Measurements from ENCODE around the gene IL9. TPM values are rescaled to one million over a fixed set of nuclear protein-coding genes. Genes with fewer than 3 reads are reported as not detected.

IL9 gene
- total RNA-seq, result not detected

DNA sequence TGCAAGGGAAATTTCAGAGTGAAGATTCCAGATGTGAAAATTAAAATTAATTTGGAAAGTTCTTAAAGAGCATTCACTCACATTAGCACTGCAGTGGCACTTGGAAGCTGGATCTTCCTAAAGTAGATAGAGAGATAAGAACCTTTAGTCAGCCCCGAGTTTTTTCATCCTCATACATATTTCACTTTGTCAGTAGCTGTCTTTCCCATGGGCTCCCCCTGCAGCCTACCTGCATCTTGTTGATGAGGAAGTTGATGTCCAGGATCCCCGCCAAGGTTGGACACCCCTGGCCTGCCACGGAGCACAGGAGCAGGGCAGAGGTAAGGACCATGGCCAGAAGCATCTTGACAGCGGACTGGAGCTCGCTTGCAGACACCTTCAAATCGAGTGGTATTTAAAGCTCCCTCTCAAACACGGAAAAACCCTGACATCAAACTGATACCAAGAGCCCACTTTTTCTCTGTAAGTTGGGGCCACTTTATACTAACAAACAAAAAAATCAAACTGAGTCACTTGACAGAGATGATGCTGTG lies at the start of gene IL9:
IL9 (minus strand) TSS at position 368 of the 533 bp plus-strand sequence; CDS start at position 343, 25 bp downstream.
- H3K4me1 ChIP-seq (replicated peaks in 1 of 2), result no peaks in the 10 kb centered on the region
- no peak for ATAC-seq (replicated peaks in 6 of 8)
- WGBS, 10 experiments, result 17 to 91% (median 69%) methylated on average over 2 to 7 of the region's 7 CpGs
- in situ Hi-C loops (cut with MboI; ENCODE audit: low pct_unique_long_range_greater_than_20kb in 2 of 9, low sequenced_read_pairs in 9 of 9, unreplicated experiment in 9 of 9), result loop anchor here in 4 of 9 experiments (25.0 kb wide), 2 partner anchors 167 to 317 kb away; no protein-coding TSS in a partner anchor
- no peak within 1 kb of the TSS for H3K4me3 ChIP-seq
- no peak within 1 kb of the TSS for H3K27ac ChIP-seq

DNA sequence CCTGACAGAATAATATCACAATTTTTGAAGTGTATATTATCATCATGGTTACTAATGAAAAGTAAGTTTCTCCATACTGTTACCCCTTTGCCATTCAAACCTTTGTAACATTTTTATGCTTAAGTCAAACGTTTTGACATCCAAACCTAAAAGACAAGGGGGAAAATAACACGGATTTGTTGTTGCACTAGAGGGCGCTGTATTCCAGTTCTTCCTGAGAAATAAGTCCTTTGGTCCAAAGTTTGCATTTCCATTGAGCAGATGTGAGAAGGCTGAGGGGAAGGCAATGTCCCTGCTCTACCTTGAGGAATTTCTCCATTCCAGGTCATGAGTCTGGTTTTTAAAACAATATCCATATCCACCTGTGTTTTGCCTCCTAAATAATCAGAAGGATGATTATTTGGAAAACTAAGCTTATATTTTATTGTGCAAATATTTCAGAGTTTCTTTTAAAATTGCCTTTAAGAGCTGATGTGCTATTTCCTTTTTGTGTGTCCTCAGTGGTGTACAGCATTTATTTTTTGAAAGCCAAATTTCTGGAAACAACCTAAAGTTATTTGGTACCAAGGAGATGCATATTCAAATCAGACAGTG lies 49.4 kb upstream of the IL9 start:
- no peak overlapping the region for H3K4me3 ChIP-seq
- no peak overlapping the region for H3K27ac ChIP-seq
- peak in 6 of 8 experiments; percentile 38 to 72 (median 58) for ATAC-seq (replicated peaks in 6 of 8)
- 0% methylated on average over 1 to 3 of the region's 3 CpGs; no CpG with 5 or more reads in 2 of the 10 experiments for WGBS, 10 experiments
- in situ Hi-C loops (cut with MboI; ENCODE audit: low pct_unique_long_range_greater_than_20kb in 2 of 9, low sequenced_read_pairs in 9 of 9, unreplicated experiment in 9 of 9), result no loop called here
- no peaks in the 10 kb centered on the region for H3K4me1 ChIP-seq (replicated peaks in 1 of 2)

GRCh38 chr5:135944564-135944963 lies 48.9 kb upstream of the IL9 start:
- in situ Hi-C loops (cut with MboI; ENCODE audit: low pct_unique_long_range_greater_than_20kb in 2 of 9, low sequenced_read_pairs in 9 of 9, unreplicated experiment in 9 of 9), result no loop called here
- H3K4me1 ChIP-seq (replicated peaks in 1 of 2), result no peaks in the 10 kb centered on the region
- no peak overlapping the region for H3K27ac ChIP-seq
- no peak overlapping the region for H3K4me3 ChIP-seq
- ATAC-seq (replicated peaks in 6 of 8), result no peak

- no peaks in the 10 kb centered on the region for H3K4me1 ChIP-seq (replicated peaks in 1 of 2)
- no peak overlapping the region for H3K4me3 ChIP-seq
- H3K27ac ChIP-seq, result no peak overlapping the region
- in situ Hi-C loops (cut with MboI; ENCODE audit: low pct_unique_long_range_greater_than_20kb in 2 of 9, low sequenced_read_pairs in 9 of 9, unreplicated experiment in 9 of 9), result no loop called here
- WGBS, 10 experiments, result 22 to 100% (median 70%) methylated on average over 1 to 3 of the region's 3 CpGs
- peak in 1 of 8 experiments; percentile 56 for ATAC-seq (replicated peaks in 6 of 8)
These were observed 46.6 kb upstream of the IL9 start for GRCh38 chr5:135942202-135942771.

DNA sequence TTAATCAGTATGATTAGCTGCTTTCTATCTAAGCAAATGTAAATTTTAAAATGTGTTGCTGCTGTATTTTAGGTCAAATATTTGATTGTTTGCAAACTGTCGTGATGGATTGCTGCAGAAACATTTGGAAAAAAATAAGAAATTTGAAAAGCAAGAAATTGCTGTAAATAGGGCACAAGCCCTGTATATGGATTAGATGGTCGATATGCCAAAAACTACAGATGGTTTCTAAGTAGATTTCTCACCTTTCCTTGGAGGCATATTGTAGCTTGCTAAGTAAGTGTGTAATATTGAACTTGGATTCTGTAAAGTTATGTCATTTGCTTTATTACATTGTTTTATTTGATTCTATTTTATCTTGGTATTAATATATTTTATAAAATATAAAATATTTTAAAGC lies 46.1 kb upstream of the IL9 start:
- no peak overlapping the region for H3K4me3 ChIP-seq
- 54 to 90% (median 70%) methylated on average over 1 to 2 of the region's 2 CpGs; no CpG with 5 or more reads in 1 of the 10 experiments for WGBS, 10 experiments
- H3K27ac ChIP-seq, result no peak overlapping the region
- H3K4me1 ChIP-seq (replicated peaks in 1 of 2), result no peaks in the 10 kb centered on the region
- in situ Hi-C loops (cut with MboI; ENCODE audit: low pct_unique_long_range_greater_than_20kb in 2 of 9, low sequenced_read_pairs in 9 of 9, unreplicated experiment in 9 of 9), result no loop called here
- no peak for ATAC-seq (replicated peaks in 6 of 8)

DNA sequence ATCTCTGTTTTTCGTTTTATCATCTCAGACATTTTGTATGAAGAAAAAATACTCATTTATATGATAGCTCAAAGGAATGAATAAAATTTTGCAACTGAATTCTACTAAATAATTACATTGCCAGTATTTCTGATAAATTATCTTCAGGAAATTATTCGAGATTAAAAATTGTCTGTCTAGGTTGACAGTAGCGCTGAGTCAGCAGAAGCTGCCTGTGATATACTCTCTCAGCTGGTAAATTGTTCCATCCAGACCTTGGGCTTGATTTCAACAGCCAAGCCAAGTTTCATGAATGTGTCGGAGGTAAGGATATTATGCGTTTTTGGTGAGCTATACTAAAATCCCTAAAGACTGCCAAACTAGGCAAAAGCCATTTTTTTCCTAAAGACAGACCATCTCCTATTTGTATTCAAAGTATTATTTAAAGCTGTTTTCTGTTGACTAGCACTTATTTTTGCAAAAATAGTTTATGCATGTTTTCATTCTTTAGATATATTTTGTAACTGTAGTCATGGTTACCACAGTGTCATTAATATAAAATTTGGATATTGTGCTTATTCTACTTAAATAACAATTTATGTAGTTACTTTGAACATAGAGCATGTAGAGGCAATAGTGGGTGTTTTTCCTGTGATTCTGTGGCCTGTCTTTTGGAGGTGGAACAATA lies 41.7 kb upstream of the IL9 start:
- Histone ChIP-seq H3K4me3 (no peak overlapping the region), H3K4me1 (replicated peaks in 1 of 2) (no peaks in the 10 kb centered on the region), H3K27ac (no peak overlapping the region)
- WGBS, 10 experiments, result 53 to 100% (median 75%) methylated on average over 2 to 5 of the region's 5 CpGs
- in situ Hi-C loops (cut with MboI; ENCODE audit: low pct_unique_long_range_greater_than_20kb in 2 of 9, low sequenced_read_pairs in 9 of 9, unreplicated experiment in 9 of 9), result no loop called here
- no peak for ATAC-seq (replicated peaks in 6 of 8)

DNA sequence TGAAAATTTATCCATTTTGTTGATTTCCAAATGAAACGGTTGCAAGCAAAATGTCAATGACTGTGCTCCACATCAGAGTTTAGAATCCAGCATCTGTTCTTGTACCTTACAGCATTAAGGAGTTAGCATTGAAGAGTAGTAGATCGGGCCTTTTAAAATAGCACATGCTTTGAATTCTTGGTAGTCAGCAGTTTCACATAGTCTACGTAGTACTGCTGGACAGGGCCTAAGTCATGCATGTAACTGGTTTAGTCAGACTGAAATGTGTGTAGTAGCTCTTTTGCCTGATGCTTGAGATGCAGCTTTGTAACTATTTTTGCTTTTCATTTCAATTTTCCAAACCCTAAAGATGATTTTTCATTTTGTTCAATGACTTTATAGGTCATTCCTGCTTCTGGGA lies 39.3 kb upstream of the IL9 start:
- in situ Hi-C loops (cut with MboI; ENCODE audit: low pct_unique_long_range_greater_than_20kb in 2 of 9, low sequenced_read_pairs in 9 of 9, unreplicated experiment in 9 of 9), result no loop called here
- no peak for ATAC-seq (replicated peaks in 6 of 8)
- Histone ChIP-seq H3K4me1 (replicated peaks in 1 of 2) (no peaks in the 10 kb centered on the region), H3K4me3 (no peak overlapping the region), H3K27ac (no peak overlapping the region)
- WGBS, 10 experiments, result 27 to 100% (median 73%) methylated on average over 1 to 3 of the region's 3 CpGs

DNA sequence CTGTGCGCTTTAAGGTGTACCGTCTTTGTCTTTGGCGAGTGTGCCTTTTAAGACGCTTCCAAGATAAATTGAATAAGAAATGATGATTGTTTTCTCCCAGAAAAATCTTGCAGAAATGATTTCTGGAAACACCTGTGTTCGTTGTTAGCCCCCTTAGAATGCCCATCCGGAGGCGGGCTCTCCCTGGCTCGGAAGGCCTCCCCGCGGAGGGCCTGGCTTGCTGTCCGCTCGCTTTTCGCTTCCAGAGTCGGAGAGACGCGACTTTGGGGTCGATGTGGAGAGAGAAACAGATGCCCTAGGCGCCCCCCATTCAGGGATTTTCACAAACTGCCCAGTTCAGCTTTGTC lies 35.3 kb upstream of the IL9 start:
- H3K27ac ChIP-seq, result no peak overlapping the region
- WGBS, 10 experiments, result 4 to 92% (median 11%) methylated on average over 2 to 16 of the region's 18 CpGs; no CpG with 5 or more reads in 1 of the 10 experiments
- in situ Hi-C loops (cut with MboI; ENCODE audit: low pct_unique_long_range_greater_than_20kb in 2 of 9, low sequenced_read_pairs in 9 of 9, unreplicated experiment in 9 of 9), result no loop called here
- no peaks in the 10 kb centered on the region for H3K4me1 ChIP-seq (replicated peaks in 1 of 2)
- H3K4me3 ChIP-seq, result no peak overlapping the region
- ATAC-seq (replicated peaks in 6 of 8), result no peak

DNA sequence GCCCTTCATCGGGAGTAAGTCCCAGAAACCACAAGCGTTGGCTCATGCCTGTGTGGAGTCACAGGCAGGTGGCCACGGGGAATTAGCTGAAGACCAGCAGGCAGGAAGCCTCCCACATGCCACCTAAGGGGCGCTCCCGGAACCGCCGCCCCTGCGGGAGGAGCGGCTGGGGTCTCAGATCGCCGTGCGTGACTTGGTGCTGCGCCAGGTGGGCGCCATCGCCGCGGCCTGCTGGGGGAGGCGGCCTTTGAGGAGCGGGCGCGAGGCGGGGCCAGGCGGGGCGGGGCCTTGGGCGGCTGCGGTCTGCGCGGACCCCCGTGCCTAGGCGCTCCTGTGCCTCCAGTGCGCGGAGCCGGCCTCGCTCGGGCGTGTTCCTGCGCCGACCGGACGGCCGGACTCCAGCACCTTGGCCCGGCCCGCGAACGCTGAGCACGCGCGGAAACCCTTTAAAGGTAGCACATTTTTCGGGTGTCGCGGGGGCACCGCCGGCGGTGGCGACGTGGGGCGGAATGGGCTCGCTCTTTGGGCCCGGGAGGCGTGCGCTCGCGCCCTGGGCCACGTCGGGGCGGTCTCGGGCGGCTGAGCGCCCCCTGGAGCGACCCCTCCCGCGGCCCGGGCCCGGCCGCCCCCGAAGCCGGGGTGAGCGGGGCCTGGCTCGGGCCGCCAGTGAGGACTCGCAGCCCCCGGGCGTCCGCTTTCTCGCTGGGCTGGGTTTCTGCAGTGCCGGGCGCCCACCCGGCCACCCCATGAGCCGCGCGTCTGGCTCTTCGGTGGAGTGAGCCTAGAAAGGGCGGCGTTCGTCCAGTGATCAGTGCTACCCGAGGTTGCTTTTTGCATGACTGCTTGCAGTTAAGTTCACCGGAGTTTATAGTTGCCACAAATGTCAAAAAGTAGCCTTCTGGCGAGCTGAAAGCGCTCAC lies 34.6 kb upstream of the IL9 start:
- ATAC-seq (replicated peaks in 6 of 8), result peak in 4 of 8 experiments; percentile 17 to 74 (median 32)
- H3K4me1 ChIP-seq (replicated peaks in 1 of 2), result no peaks in the 10 kb centered on the region
- peak overlapping the region in 4 of 5 donors; percentile 14 to 24 (median 20) for H3K4me3 ChIP-seq
- H3K27ac ChIP-seq, result no peak overlapping the region
- 0 to 100% (median 20%) methylated on average over 1 to 9 of the region's 99 CpGs; no CpG with 5 or more reads in 1 of the 10 experiments for WGBS, 10 experiments
- in situ Hi-C loops (cut with MboI; ENCODE audit: low pct_unique_long_range_greater_than_20kb in 2 of 9, low sequenced_read_pairs in 9 of 9, unreplicated experiment in 9 of 9), result no loop called here

GRCh38 chr5:135921388-135921787 lies 25.7 kb upstream of the IL9 start:
- WGBS, 10 experiments, result 0 to 67% (median 36%) methylated on average over 1 of the region's 1 CpG; no CpG with 5 or more reads in 2 of the 10 experiments
- Histone ChIP-seq H3K27ac (no peak overlapping the region), H3K4me1 (replicated peaks in 1 of 2) (no peaks in the 10 kb centered on the region), H3K4me3 (no peak overlapping the region)
- peak in 3 of 8 experiments; percentile 46 to 89 (median 64) for ATAC-seq (replicated peaks in 6 of 8)
- in situ Hi-C loops (cut with MboI; ENCODE audit: low pct_unique_long_range_greater_than_20kb in 2 of 9, low sequenced_read_pairs in 9 of 9, unreplicated experiment in 9 of 9), result no loop called here

- 54 to 100% (median 71%) methylated on average over 1 to 3 of the region's 3 CpGs; no CpG with 5 or more reads in 1 of the 10 experiments for WGBS, 10 experiments
- no peak for ATAC-seq (replicated peaks in 6 of 8)
- in situ Hi-C loops (cut with MboI; ENCODE audit: low pct_unique_long_range_greater_than_20kb in 2 of 9, low sequenced_read_pairs in 9 of 9, unreplicated experiment in 9 of 9), result no loop called here
- Histone ChIP-seq H3K4me1 (replicated peaks in 1 of 2) (no peaks in the 10 kb centered on the region), H3K4me3 (no peak overlapping the region), H3K27ac (no peak overlapping the region)
These were observed 24.6 kb upstream of the IL9 start for GRCh38 chr5:135920199-135920598.

GRCh38 chr5:135916638-135917263 lies 21.1 kb upstream of the IL9 start:
- Histone ChIP-seq H3K27ac (no peak overlapping the region), H3K4me3 (no peak overlapping the region), H3K4me1 (replicated peaks in 1 of 2) (no peaks in the 10 kb centered on the region)
- 35 to 82% (median 67%) methylated on average over 1 to 8 of the region's 8 CpGs for WGBS, 10 experiments
- no peak for ATAC-seq (replicated peaks in 6 of 8)
- in situ Hi-C loops (cut with MboI; ENCODE audit: low pct_unique_long_range_greater_than_20kb in 2 of 9, low sequenced_read_pairs in 9 of 9, unreplicated experiment in 9 of 9), result no loop called here
